Measurements from ENCODE around the gene UNC13B.
"Not testable (repeated sequence)": the region's sequence is repeated elsewhere in the genome, so short reads cannot be mapped to it uniquely, and the experiment has no call there.

Gene UNC13B

DNA sequence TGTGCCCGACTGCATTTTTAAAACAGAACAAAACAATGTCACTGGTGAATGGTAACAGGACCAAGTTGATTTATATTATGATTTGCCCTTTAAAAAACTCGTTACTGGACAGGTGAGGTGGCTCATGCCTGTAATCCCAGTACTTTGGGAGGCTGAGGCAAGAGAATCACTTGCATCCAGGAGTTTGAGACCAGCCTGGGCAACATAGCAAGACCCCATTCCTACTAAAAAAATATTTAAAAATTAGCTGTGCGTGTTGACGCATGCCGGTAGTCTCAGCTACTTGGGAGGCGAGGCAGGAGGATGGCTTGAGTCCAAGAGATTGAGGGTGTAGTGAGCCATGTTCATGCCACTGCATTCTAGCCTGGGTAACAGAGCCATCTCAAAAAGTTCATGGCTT lies 7.2 kb downstream of the UNC13B start:
- no peak for DNase-seq (ENCODE audit: low read depth)
- TF ChIP-seq, protein P1, sequence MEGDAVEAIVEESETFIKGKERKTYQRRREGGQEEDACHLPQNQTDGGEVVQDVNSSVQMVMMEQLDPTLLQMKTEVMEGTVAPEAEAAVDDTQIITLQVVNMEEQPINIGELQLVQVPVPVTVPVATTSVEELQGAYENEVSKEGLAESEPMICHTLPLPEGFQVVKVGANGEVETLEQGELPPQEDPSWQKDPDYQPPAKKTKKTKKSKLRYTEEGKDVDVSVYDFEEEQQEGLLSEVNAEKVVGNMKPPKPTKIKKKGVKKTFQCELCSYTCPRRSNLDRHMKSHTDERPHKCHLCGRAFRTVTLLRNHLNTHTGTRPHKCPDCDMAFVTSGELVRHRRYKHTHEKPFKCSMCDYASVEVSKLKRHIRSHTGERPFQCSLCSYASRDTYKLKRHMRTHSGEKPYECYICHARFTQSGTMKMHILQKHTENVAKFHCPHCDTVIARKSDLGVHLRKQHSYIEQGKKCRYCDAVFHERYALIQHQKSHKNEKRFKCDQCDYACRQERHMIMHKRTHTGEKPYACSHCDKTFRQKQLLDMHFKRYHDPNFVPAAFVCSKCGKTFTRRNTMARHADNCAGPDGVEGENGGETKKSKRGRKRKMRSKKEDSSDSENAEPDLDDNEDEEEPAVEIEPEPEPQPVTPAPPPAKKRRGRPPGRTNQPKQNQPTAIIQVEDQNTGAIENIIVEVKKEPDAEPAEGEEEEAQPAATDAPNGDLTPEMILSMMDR (IDR thresholded peaks at IDR 0.05; ENCODE audit: low read length, missing control alignments): no peak
- no peak overlapping the region for H3K4me3 ChIP-seq (replicated peaks; ENCODE audit: low read depth, low read length)

DNA sequence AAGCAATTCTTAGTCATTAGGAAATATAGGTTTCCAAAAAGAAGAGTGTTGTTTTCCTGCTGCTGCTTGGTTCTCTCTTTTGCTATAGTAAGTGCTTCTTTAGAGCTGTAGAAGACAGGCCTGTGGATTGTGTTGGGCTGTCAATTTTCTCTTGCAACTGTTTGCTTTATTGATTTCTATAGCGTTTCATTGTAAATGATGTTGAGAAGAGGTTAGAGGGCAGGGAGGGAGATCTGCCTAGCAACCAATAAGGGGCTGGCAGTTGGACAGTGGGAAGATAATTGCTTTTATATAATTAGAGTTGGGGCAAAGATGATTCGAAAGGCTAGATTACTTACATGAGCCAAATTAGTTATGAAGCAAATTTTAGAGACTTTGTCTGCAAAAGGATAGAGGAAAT lies 11.1 kb downstream of the UNC13B start:
- H3K4me3 ChIP-seq (replicated peaks; ENCODE audit: low read depth, low read length): no peak overlapping the region
- TF ChIP-seq, protein P1 (IDR thresholded peaks at IDR 0.05; ENCODE audit: low read length, missing control alignments): no peak
- DNase-seq (ENCODE audit: low read depth): no peak

DNA sequence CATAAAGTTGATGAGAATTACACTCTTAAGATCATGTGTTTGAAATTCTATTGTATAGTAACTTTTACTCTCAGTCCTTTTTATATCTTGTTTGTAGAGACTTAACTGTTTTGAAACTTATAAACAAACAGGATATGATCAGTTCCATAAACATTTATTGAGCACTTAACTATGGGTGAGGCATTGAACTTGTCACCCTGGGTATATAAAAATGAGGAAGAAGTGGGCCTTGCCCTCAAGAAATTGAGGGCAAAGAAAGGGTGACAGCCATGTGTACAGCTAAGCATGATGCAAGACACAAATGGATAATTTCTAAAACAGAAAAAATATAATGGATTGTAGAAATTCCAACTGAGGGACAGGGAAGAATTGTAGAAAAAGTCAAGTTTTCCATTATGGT lies 15.7 kb downstream of the UNC13B start:
- TF ChIP-seq, protein P1 (IDR thresholded peaks at IDR 0.05; ENCODE audit: low read length, missing control alignments): no peak
- DNase-seq (ENCODE audit: low read depth): no peak
- no peak overlapping the region for H3K4me3 ChIP-seq (replicated peaks; ENCODE audit: low read depth, low read length)

DNA sequence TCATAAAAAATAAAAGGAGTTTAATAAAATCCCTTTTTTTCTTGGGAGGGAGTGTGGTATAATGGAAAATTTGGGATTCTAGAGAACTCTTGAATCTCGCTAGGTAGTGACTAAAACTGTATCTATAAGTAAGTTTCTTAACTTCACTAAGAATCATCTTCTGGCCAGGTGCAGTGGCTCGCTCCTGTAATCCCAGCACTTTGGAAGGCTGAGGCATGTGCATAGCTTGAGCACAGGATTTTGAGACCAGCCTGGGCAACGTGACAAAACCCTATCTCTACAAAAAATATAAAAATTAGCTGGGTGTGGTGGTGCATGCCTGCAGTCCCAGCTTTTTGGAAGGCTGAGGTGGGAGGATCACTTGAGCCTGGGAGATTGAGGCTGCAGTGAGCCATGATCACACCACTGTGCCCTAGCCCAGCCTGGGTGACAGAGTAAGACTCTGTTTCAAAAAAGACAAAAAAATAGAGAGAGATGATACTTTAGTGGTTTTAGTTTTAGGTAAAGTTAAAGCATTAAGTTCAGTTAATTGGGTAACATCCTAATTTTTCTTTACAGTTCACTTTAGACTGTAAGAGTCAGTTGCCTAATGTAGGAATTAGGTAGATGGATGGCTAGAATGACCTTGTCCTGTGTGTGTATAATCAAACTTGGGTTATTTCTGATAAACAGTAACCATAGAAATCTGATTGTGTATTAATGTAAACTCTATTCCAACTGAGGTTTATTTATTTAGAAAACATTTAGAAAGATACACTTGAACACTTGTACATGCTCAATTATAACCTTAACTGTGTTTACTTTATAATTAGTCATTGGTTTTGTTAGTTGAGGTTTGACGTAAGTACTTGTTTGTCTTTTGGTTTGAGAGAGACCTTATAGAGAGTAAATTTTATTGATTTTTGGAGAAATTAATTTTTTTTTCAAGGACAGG lies 17.8 kb downstream of the UNC13B start:
- TF ChIP-seq, protein P1 (IDR thresholded peaks at IDR 0.05; ENCODE audit: low read length, missing control alignments): no peak
- DNase-seq (ENCODE audit: low read depth): no peak
- H3K4me3 ChIP-seq (replicated peaks; ENCODE audit: low read depth, low read length): no peak overlapping the region

DNA sequence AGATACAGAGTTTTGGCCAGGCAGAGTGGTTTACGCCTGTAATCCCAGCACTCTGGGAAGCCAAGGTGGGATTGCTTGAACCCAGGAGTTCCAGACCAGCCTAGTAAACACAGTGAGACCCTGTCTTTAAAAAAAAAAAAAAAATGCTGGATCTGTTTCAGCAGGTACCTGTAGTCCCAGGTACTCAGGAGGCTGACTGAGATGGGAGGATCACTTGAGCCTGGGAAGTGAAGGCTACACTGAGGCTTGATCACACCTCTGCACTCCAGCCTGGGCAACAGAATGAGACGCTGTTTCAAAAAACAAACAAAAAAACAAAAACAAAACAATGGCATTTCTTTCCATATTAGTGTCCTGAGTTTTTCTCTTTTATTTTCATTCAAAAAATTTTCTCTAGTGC lies 19.0 kb downstream of the UNC13B start:
- H3K4me3 ChIP-seq (replicated peaks; ENCODE audit: low read depth, low read length): no peak overlapping the region
- DNase-seq (ENCODE audit: low read depth): no peak
- TF ChIP-seq, protein P1 (IDR thresholded peaks at IDR 0.05; ENCODE audit: low read length, missing control alignments): no peak

DNA sequence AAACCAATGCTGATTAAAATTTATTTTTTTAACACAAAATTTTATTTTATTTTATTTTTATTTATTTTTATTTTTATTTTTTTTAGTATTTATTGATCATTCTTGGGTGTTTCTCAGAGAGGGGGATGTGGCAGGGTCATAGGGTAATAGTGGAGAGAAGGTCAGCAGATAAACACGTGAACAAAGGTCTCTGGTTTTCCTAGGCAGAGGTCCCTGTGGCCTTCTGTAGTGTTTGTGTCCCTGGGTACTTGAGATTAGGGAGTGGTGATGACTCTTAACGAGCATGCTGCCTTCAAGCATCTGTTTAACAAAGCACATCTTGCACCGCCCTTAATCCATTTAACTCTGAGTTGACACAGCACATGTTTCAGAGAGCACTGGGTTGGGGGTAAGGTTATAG lies 20.6 kb downstream of the UNC13B start:
- H3K4me3 ChIP-seq (replicated peaks; ENCODE audit: low read depth, low read length); DNase-seq (ENCODE audit: low read depth): not testable (repeated sequence)

DNA sequence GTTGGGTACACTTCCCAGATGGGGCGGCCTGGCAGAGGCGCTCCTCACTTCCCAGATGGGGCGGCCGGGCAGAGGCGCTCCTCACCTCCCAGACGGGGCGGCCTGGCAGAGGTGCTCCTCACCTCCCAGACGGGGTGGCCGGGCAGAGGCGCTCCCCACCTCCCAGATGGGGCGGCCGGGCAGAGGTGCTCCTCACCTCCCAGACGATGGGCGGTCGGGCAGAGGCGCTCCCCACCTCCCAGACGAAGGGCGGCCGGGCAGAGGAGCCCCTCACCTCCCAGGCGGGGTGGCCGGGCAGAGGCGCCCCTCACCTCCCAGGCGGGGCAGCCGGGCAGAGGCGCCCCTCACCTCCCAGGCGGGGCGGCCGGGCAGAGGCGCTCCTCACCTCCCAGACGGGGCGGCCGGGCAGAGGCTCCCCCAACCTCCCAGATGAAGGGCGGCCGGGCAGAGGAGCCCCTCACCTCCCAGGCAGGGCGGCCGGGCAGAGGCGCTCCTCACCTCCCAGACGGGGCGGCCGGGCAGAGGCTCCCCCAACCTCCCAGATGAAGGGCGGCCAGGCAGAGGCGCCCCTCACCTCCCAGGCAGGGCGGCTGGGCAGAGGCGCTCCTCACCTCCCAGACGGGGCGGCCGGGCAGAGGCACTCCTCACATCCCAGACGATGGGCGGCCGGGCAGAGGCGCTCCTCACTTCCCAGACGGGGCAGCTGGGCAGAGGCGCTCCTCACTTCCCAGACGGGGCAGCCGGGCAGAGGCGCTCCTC lies 21.4 kb downstream of the UNC13B start:
- not testable (repeated sequence) for H3K4me3 ChIP-seq (replicated peaks; ENCODE audit: low read depth, low read length); DNase-seq (ENCODE audit: low read depth)

DNA sequence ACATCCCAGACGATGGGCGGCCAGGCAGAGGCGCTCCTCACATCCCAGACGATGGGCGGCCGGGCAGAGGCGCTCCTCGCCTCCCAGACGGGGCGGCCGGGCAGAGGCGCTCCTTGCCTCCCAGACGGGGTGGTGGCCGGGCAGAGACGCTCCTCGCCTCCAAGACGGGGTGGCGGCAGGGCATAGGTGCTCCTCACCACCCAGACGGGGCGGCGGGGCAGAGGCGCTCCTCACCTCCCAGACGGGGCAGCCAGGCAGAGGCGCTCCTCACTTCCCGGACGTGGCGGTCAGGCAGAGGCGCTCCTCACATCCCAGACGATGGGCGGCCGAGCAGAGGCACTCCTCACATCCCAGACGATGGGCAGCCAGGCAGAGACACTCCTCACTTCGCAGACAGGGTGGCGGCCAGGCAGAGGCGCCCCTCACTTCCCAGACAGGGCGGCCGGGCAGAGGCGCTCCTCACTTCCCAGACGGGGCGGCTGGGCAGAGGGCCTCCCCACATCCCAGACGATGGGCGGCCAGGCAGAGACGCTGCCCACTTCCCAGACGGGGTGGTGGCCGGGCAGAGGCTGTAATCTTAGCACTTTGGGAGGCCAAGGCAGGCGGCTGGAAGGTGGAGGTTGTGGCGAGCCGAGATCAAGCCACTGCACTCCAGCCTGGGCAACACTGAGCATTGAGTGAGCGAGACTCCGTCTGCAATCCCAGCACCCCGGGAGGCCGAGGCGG lies 22.1 kb downstream of the UNC13B start:
- DNase-seq (ENCODE audit: low read depth); H3K4me3 ChIP-seq (replicated peaks; ENCODE audit: low read depth, low read length): not testable (repeated sequence)
